Keratinocyte (primary cell): ENCODE measurements around the gene RHPN2. TPM values are rescaled to one million over a fixed set of nuclear protein-coding genes. Genes with fewer than 3 reads are reported as not detected.
"Not testable (repeated sequence)": the region's sequence is repeated elsewhere in the genome, so short reads cannot be mapped to it uniquely, and the experiment has no call there.

ENCODE experiments used
- DNase-seq: peaks from one replicate; pipeline ENCODE4 v3.0.0-alpha.2; 2011; ENCODE audit warnings: low read depth, missing footprints, low spot score
- FAIRE-seq: peaks from 2 replicates; lab custom pipeline; 2011; peaks lifted over from hg19 to GRCh38; lab: Jason Lieb, UNC
- H2AFZ ChIP-seq: 2 replicates; pipeline ENCODE4 v1.6.0; 2012; ENCODE audit warnings: low read length, control low read depth, inconsistent platforms; ENCODE audit not compliant: control insufficient read depth
- H3K27ac ChIP-seq: 2 replicates; pipeline ENCODE4 v1.5.1; 2011; ENCODE audit warnings: low read length; ENCODE audit not compliant: control insufficient read depth, insufficient read depth
- H3K27me3 ChIP-seq: 3 replicates; pipeline ENCODE4 v1.6.0; 2011; ENCODE audit warnings: low read length; ENCODE audit not compliant: control insufficient read depth, insufficient read depth; ENCODE audit errors: extremely low read depth
- H3K36me3 ChIP-seq, 2 experiments: 2 replicates in 1 of 2; 3 replicates in 1 of 2; pipeline ENCODE4 v1.5.1; 2011; ENCODE audit warnings: low read length in 2 of 2, mild to moderate bottlenecking in 1 of 2; ENCODE audit not compliant: control insufficient read depth in 2 of 2, insufficient read depth in 2 of 2; ENCODE audit errors: extremely low read depth in 1 of 2
- H3K4me1 ChIP-seq: 3 replicates; pipeline ENCODE4 v1.5.1; 2011; ENCODE audit warnings: low read length; ENCODE audit not compliant: control insufficient read depth, insufficient read depth; ENCODE audit errors: extremely low read depth
- H3K4me2 ChIP-seq: 3 replicates; pipeline ENCODE4 v1.6.0; 2011; ENCODE audit warnings: low read depth, low read length; ENCODE audit not compliant: control insufficient read depth, insufficient read depth; ENCODE audit errors: extremely low read depth
- H3K4me3 ChIP-seq, 3 experiments: fragments of 200-600 bp in 1 of 3; sonication (generic) in 1 of 3; 2 replicates in 2 of 3; 3 replicates in 1 of 3; pipeline ENCODE4 v1.5.1; 2011 to 2016; ENCODE audit warnings: low read length in 3 of 3, mild to moderate bottlenecking in 3 of 3, control low read depth in 2 of 3, inconsistent platforms in 1 of 3, low read depth in 1 of 3, mixed read lengths in 1 of 3, mixed run types in 1 of 3, moderate library complexity in 1 of 3; ENCODE audit not compliant: control insufficient read depth in 2 of 3, insufficient read depth in 2 of 3; ENCODE audit errors: extremely low read depth in 1 of 3
- H3K79me2 ChIP-seq: 2 replicates; pipeline ENCODE4 v1.6.0; 2012; ENCODE audit warnings: low read length; ENCODE audit not compliant: control insufficient read depth, insufficient read depth
- H3K9ac ChIP-seq: 3 replicates; pipeline ENCODE4 v1.6.0; 2011; ENCODE audit warnings: low read length; ENCODE audit not compliant: control insufficient read depth, insufficient read depth; ENCODE audit errors: extremely low read depth
- H3K9me1 ChIP-seq: 3 replicates; pipeline ENCODE4 v1.6.0; 2011; ENCODE audit warnings: low read length; ENCODE audit not compliant: control insufficient read depth, insufficient read depth; ENCODE audit errors: extremely low read depth
- H3K9me3 ChIP-seq: 2 replicates; pipeline ENCODE4 v1.5.1; 2012; ENCODE audit warnings: low read depth, low read length; ENCODE audit not compliant: control insufficient read depth
- H4K20me1 ChIP-seq: 3 replicates; pipeline ENCODE4 v1.6.0; 2011; ENCODE audit warnings: low read length; ENCODE audit not compliant: control insufficient read depth, insufficient read depth; ENCODE audit errors: extremely low read depth
- CTCF ChIP-seq, 3 experiments: IDR thresholded peaks in 1 of 3; conservative IDR thresholded peaks in 1 of 3; optimal IDR thresholded peaks in 1 of 3; 2 replicates in 2 of 3; 3 replicates in 1 of 3; pipeline versions ENCODE3 to v1.5.1; 2011; ENCODE audit warnings: low read length in 3 of 3, mild to moderate bottlenecking in 3 of 3, moderate library complexity in 2 of 3, control low read depth in 1 of 3, inconsistent platforms in 1 of 3; ENCODE audit not compliant: insufficient read depth in 2 of 3; ENCODE audit errors: extremely low read depth in 1 of 3
- EZH2 ChIP-seq: IDR thresholded peaks from one replicate; pipeline ENCODE4 v1.6.1; 2012; ENCODE audit warnings: inconsistent platforms, mild to moderate bottlenecking, low read length, moderate library complexity
- dilution Hi-C: fragments of 300-500 bp; cut with MboI; formaldehyde crosslinking; loops from one replicate; pipeline ENCODE4 v1.7.0; 2020; ENCODE audit warnings: low sequenced_read_pairs; ENCODE audit not compliant: extremely low pct_ligation_motif_present
- polyA plus RNA-seq, 5 experiments: library from polyadenylated mRNA; depleted of rRNA in 3 of 5; stranded (reverse) in 3 of 5; stranded (forward) in 1 of 5; unstranded in 1 of 5; fragments of >200 nt; gene quantifications; 1 replicate in 1 of 5; 2 replicates in 3 of 5; 3 replicates in 1 of 5; pipeline versions ENCODE4 v1.2.1 to v1.2.3, GENCODE V29; 2011 to 2012; ENCODE audit warnings: missing spikeins in 2 of 5, low read depth in 1 of 5, low replicate concordance in 1 of 5

The RHPN2 gene
- polyA plus RNA-seq, 1 donor (not counting 4 experiments of a cell fraction or from before 2014, with no cell fraction given): 6.6 TPM

GRCh38 chr19:33047422-33047821 is 17.3 kb downstream of the RHPN2 start:
- TF ChIP-seq EZH2 (no peak), CTCF (optimal IDR thresholded peaks at IDR 0.05 in 1 of 3, IDR thresholded peaks at IDR 0.05 in 1 of 3, conservative IDR thresholded peaks at IDR 0.05 in 1 of 3; ENCODE audit: extremely low read depth in 1 of 3, insufficient read depth in 2 of 3, low read length in 3 of 3) (no peak)
- DNase-seq (peak; percentile 71), FAIRE-seq (peak; percentile 92)
- Histone ChIP-seq H3K9me1 (no peaks in the 10 kb centered on the region), H3K27me3 (no peaks in the 10 kb centered on the region), H3K4me3 (no peak overlapping the region), H3K4me2 (peak overlapping the region; percentile 11), H4K20me1 (no peaks in the 10 kb centered on the region), H3K4me1 (peaks cover 27% of the 10 kb centered on the region), H3K9me3 (no peaks in the 10 kb centered on the region), H3K9ac (no peak overlapping the region), H2AFZ (no peak overlapping the region), H3K36me3 (peaks cover 0 to 2% of the 10 kb centered on the region in 2 experiments), H3K79me2 (no peaks in the 10 kb centered on the region), H3K27ac (peak overlapping the region; percentile 38)
- dilution Hi-C loops: no loop called here

- H3K9ac ChIP-seq, H3K4me3 ChIP-seq, H3K4me1 ChIP-seq, H3K36me3 ChIP-seq, H4K20me1 ChIP-seq, FAIRE-seq, H3K9me1 ChIP-seq, H2AFZ ChIP-seq, dilution Hi-C loops, H3K4me2 ChIP-seq, H3K9me3 ChIP-seq, DNase-seq, H3K27me3 ChIP-seq, H3K79me2 ChIP-seq, H3K27ac ChIP-seq: not testable (repeated sequence)
These were observed 22.9 kb downstream of the RHPN2 start for GRCh38 chr19:33041828-33042160.
